C4-2B (cell line): ENCODE data around the gene PFN4.
"Not testable (repeated sequence)": the region's sequence is repeated elsewhere in the genome, so short reads cannot be mapped to it uniquely, and the experiment has no call there.

Experiments
- ZFX ChIP-seq: fragments of 450-650 bp; IDR thresholded peaks from 2 replicates; pipeline ENCODE4 v1.6.1; 2017
- TF ChIP-seq, protein P1 (sequence below): fragments of 450-650 bp; conservative IDR thresholded peaks from 2 replicates; pipeline ENCODE4 v1.5.1; 2017; ENCODE audit warnings: mild to moderate bottlenecking

DNA sequence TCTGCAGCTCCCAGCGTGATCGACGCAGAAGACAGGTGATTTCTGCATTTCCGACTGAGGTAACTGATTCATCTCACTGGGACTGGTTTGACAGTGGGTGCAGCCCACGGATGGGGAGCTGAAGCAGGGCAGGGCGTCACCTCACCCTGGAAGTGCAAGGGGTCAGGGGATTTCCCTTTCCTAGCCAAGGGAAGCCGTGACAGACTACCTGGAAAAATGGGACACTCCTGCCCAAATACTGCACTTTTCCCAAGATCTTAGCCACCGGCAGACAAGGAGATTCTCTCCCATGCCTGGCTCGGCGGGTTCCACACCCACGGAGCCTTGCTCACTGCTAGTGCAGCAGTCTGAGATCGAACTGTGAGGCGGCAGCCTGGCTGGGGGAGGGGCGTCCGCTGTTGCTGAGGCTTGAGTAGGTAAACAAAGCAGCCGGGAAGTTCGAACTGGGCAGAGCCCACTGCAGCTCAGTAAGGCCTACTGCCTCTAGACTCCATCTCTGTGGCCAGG lies 27.9 kb downstream of the PFN4 start:
- TF ChIP-seq, protein P1, sequence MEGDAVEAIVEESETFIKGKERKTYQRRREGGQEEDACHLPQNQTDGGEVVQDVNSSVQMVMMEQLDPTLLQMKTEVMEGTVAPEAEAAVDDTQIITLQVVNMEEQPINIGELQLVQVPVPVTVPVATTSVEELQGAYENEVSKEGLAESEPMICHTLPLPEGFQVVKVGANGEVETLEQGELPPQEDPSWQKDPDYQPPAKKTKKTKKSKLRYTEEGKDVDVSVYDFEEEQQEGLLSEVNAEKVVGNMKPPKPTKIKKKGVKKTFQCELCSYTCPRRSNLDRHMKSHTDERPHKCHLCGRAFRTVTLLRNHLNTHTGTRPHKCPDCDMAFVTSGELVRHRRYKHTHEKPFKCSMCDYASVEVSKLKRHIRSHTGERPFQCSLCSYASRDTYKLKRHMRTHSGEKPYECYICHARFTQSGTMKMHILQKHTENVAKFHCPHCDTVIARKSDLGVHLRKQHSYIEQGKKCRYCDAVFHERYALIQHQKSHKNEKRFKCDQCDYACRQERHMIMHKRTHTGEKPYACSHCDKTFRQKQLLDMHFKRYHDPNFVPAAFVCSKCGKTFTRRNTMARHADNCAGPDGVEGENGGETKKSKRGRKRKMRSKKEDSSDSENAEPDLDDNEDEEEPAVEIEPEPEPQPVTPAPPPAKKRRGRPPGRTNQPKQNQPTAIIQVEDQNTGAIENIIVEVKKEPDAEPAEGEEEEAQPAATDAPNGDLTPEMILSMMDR = not testable (repeated sequence)
- not testable (repeated sequence) for TF ChIP-seq ZFX
